A549 treated with CORT108297 at 1 μM for 4 hours (cell line): Measurements from ENCODE around the gene KRT81. TPM values are rescaled to one million over a fixed set of nuclear protein-coding genes. Genes with fewer than 3 reads are reported as not detected.

Experiments
- total RNA-seq: library from RNA; stranded (reverse); fragments of 200-300 nt; extraction: Qiagen RNA extraction; gene quantifications from 5 replicates; pipeline ENCODE4 v1.2.3, GENCODE V29; 2022

Gene KRT81
- total RNA-seq, result 3,262 to 4,197 TPM (median 4,015 TPM) in 5 replicates

GRCh38 chr12:52291267-52291935 lies at the start of gene KRT81:
Gene KRT81, minus strand, starts transcription at chr12:52291534. Its CDS starts 69 bp downstream, at chr12:52291465.

GRCh38 chr12:52320784-52321400 lies 29.6 kb upstream of the KRT81 start, which contains the start of gene KRT83:
Gene KRT83, minus strand, starts transcription at chr12:52321398. Its CDS starts 63 bp downstream, at chr12:52321335.

GRCh38 chr12:52274521-52275120 lies 16.7 kb downstream of the KRT81 start, which contains the start of gene KRT86:
Gene KRT86, plus strand, starts transcription at chr12:52274645. Its CDS starts 27,272 bp downstream, at chr12:52301917.

Other genes starting within 250 kb of the KRT81 start
- 29.4 to 44.3 TPM (median 34.2 TPM) in 5 replicates for gene NR4A1, start 240.1 kb downstream of the KRT81 start, total RNA-seq
- 82.5 to 103 TPM (median 103 TPM) in 5 replicates for gene ATG101, start 221.6 kb downstream of the KRT81 start, total RNA-seq
- not detected in 5 replicates for gene SMIM41, start 211.8 kb downstream of the KRT81 start, total RNA-seq
- gene KRT80, start 99.5 kb downstream of the KRT81 start, total RNA-seq, result 48.5 to 70.6 TPM (median 60.1 TPM) in 5 replicates
- gene KRT7, start 58.3 kb downstream of the KRT81 start, total RNA-seq, result 4,100 to 4,959 TPM (median 4,677 TPM) in 5 replicates
- 28.5 to 47.2 TPM (median 42.7 TPM) in 5 replicates for gene KRT86, start 16.9 kb downstream of the KRT81 start, total RNA-seq
- gene KRT83, start 29.9 kb upstream of the KRT81 start, total RNA-seq, result 3.4 to 6.5 TPM (median 5.6 TPM) in 5 replicates
- 0.02 to 0.06 TPM (median 0.05 TPM) in 3 of 5 replicates, not detected in the others for gene KRT85, start 75.9 kb upstream of the KRT81 start, total RNA-seq
- not detected in 5 replicates for gene KRT84, start 94.1 kb upstream of the KRT81 start, total RNA-seq
- gene KRT82, start 114.8 kb upstream of the KRT81 start, total RNA-seq, result not detected in 5 replicates
- gene KRT75, start 142.8 kb upstream of the KRT81 start, total RNA-seq, result 0.13 to 0.21 TPM (median 0.16 TPM) in 5 replicates
- gene KRT6B, start 160.6 kb upstream of the KRT81 start, total RNA-seq, result 0.05 to 0.07 TPM (median 0.06 TPM) in 3 of 5 replicates, not detected in the others
- not detected in 5 replicates for gene KRT6C, start 182.3 kb upstream of the KRT81 start, total RNA-seq
- 1.4 to 2.9 TPM (median 1.6 TPM) in 5 replicates for gene KRT6A, start 201.7 kb upstream of the KRT81 start, total RNA-seq
- 0.08 to 0.27 TPM (median 0.21 TPM) in 5 replicates for gene KRT5, start 228.9 kb upstream of the KRT81 start, total RNA-seq